Activated CD8-positive, alpha-beta T cell treated with anti-CD3 and anti-CD28 coated beads for 36 hours (primary cell): Measurements from ENCODE around the gene PSMC3IP. TPM values are rescaled to one million over a fixed set of nuclear protein-coding genes. Genes with fewer than 3 reads are reported as not detected.
"Not testable (repeated sequence)": the region's sequence is repeated elsewhere in the genome, so short reads cannot be mapped to it uniquely, and the experiment has no call there.

ENCODE experiments used
- ATAC-seq: fragments of 200-7000 bp; cut with Tn5 transposase; one replicate; pipeline ENCODE4 v1.10.0; 2021; ENCODE audit warnings: mild to moderate bottlenecking, moderate library complexity
- CTCF ChIA-PET: fragments of 350-600 bp; sonication (Branson Sonifier 250); formaldehyde crosslinking; loops from one replicate; lab custom pipeline; 2021; ENCODE audit warnings: antibody characterized with exemption; lab: Charles Lee
- POLR2A ChIA-PET: fragments of 350-600 bp; sonication (Branson Sonifier 250); formaldehyde crosslinking; loops from one replicate; lab custom pipeline; 2021; ENCODE audit warnings: antibody characterized with exemption; lab: Charles Lee
- DNase-seq: peaks from one replicate; pipeline ENCODE4 v3.0.0-alpha.2; 2020
- H3K27ac Mint-ChIP-seq: one replicate; pipeline ENCODE4 v1.8.0; 2021; ENCODE audit warnings: mild to moderate bottlenecking, mixed read lengths
- H3K27me3 Mint-ChIP-seq: one replicate; pipeline ENCODE4 v1.8.0; 2021; ENCODE audit warnings: mixed read lengths
- H3K36me3 Mint-ChIP-seq: one replicate; pipeline ENCODE4 v1.8.0; 2021; ENCODE audit warnings: low read depth, mixed read lengths
- H3K4me1 Mint-ChIP-seq: one replicate; pipeline ENCODE4 v1.8.0; 2021; ENCODE audit warnings: low read depth, mixed read lengths
- H3K4me3 Mint-ChIP-seq: one replicate; pipeline ENCODE4 v1.8.0; 2021; ENCODE audit warnings: mild to moderate bottlenecking, moderate library complexity, mixed read lengths
- H3K9me3 Mint-ChIP-seq: one replicate; pipeline ENCODE4 v1.8.0; 2021; ENCODE audit warnings: mixed read lengths
- CTCF ChIP-seq: fragments of 200-600 bp; IDR thresholded peaks from one replicate; pipeline ENCODE4 v1.8.0; 2022; ENCODE audit warnings: antibody characterized with exemption, mild to moderate bottlenecking
- intact Hi-C: fragments of 100-400 bp; cut with micrococcal nuclease; formaldehyde crosslinking; loops from one replicate; pipeline ENCODE4 v1.10.0; 2022
- total RNA-seq, 2 experiments: library from RNA; stranded (reverse); gene quantifications; one replicate each; pipeline ENCODE4 v1.2.3, GENCODE V29; 2021

The PSMC3IP gene
- total RNA-seq, 2 experiments from 2014 or later, result 18.1 to 21.4 TPM

GRCh38 chr17:42560246-42560645 is 17.3 kb downstream of the PSMC3IP start:
- POLR2A ChIA-PET, result no interaction called here
- DNase-seq (no peak), ATAC-seq (no peak)
- intact Hi-C loops, result no loop called here
- H3K36me3 Mint-ChIP-seq, result peaks cover 19% of the 10 kb centered on the region
- H3K9me3 Mint-ChIP-seq, result no peaks in the 10 kb centered on the region
- H3K27me3 Mint-ChIP-seq, result no peaks in the 10 kb centered on the region
- H3K27ac Mint-ChIP-seq, result no peak overlapping the region
- CTCF ChIA-PET, result interaction anchor here (1.4 kb wide), 1 partner anchor 12 kb away, joined by 3 read pairs; no protein-coding TSS in a partner anchor
- peaks cover 33% of the 10 kb centered on the region for H3K4me1 Mint-ChIP-seq
- TF ChIP-seq CTCF, result no peak
- peak overlapping the region; percentile 51 for H3K4me3 Mint-ChIP-seq

- ChIA-PET CTCF (interaction anchor here (1.1 to 1.4 kb wide), 2 partner anchors 10 to 19 kb away, joined by 3 read pairs; no protein-coding TSS in a partner anchor), POLR2A (interaction anchor here (1.2 kb wide), 1 partner anchor 8 kb away, joined by 4 read pairs; the partner anchor contains the start of gene MLX)
- Mint-ChIP-seq H3K27ac (no peak overlapping the region), H3K9me3 (no peaks in the 10 kb centered on the region), H3K4me1 (peaks cover 31% of the 10 kb centered on the region), H3K4me3 (no peak overlapping the region), H3K27me3 (no peaks in the 10 kb centered on the region), H3K36me3 (peaks cover 15% of the 10 kb centered on the region)
- TF ChIP-seq CTCF, result no peak
- intact Hi-C loops, result no loop called here
- DNase-seq, result no peak
- no peak for ATAC-seq
Observed at GRCh38 chr17:42559075-42559474, 18.5 kb downstream of the PSMC3IP start.

GRCh38 chr17:42555961-42556617 is 21.4 kb downstream of the PSMC3IP start:
- peak overlapping the region; percentile 91 for H3K4me3 Mint-ChIP-seq
- H3K36me3 Mint-ChIP-seq, CTCF ChIA-PET, DNase-seq, intact Hi-C loops, H3K9me3 Mint-ChIP-seq, POLR2A ChIA-PET, H3K27me3 Mint-ChIP-seq: not testable (repeated sequence)
- H3K4me1 Mint-ChIP-seq, result peaks cover 12% of the 10 kb centered on the region
- TF ChIP-seq CTCF, result peak; percentile 39
- peak; percentile 35 for ATAC-seq
- peak overlapping the region; percentile 25 for H3K27ac Mint-ChIP-seq

- CTCF ChIA-PET, result interaction anchor here (0.7 to 1.8 kb wide), 5 partner anchors 9 to 28 kb away, joined by 3 to 5 read pairs (median 3); no protein-coding TSS in a partner anchor
Observed at GRCh38 chr17:42555122-42555622, 22.4 kb downstream of the PSMC3IP start.

More at GRCh38 chr17:42555122-42555622, 22.4 kb downstream of the PSMC3IP start:
- H3K9me3 Mint-ChIP-seq, result no peaks in the 10 kb centered on the region
- peaks cover 3% of the 10 kb centered on the region for H3K36me3 Mint-ChIP-seq
- intact Hi-C loops, result no loop called here
- no peak for DNase-seq
- peak overlapping the region; percentile 85 for H3K27ac Mint-ChIP-seq
- H3K4me1 Mint-ChIP-seq, result peaks cover 13% of the 10 kb centered on the region
- peak overlapping the region; percentile 91 for H3K4me3 Mint-ChIP-seq
- no peak for TF ChIP-seq CTCF
- H3K27me3 Mint-ChIP-seq, result no peaks in the 10 kb centered on the region
- POLR2A ChIA-PET, result interaction anchor here (1.1 to 2.3 kb wide), 2 partner anchors 14 to 37 kb away, joined by 4 to 12 read pairs; no protein-coding TSS in a partner anchor
- peak; percentile 1 for ATAC-seq
